Activated T-helper 1 cell treated with anti-CD3 and anti-CD28 coated beads, Interleukin-12 subunit alpha, Interleukin-12 subunit beta, Interleukin-2, Interleukin-4 antibody, amounts not matched to agents 30 ng/mL and 10 ng/mL and 1 ng/mL, durations not matched to agents 14 hours and 24 hours and 36 hours (primary cell): Measurements from ENCODE around the gene PPP1R13L. TPM values are rescaled to one million over a fixed set of nuclear protein-coding genes. Genes with fewer than 3 reads are reported as not detected.
"Not testable (repeated sequence)": the region's sequence is repeated elsewhere in the genome, so short reads cannot be mapped to it uniquely, and the experiment has no call there.

Experiments
- DNase-seq: peaks from one replicate; pipeline ENCODE4 v3.0.0; 2021; ENCODE audit warnings: low spot score
- H3K27ac Mint-ChIP-seq: one replicate; pipeline ENCODE4 v1.8.0; 2021; ENCODE audit warnings: mild to moderate bottlenecking, mixed read lengths
- H3K27me3 Mint-ChIP-seq: one replicate; pipeline ENCODE4 v1.8.0; 2022; ENCODE audit warnings: mild to moderate bottlenecking, moderate library complexity, mixed read lengths; ENCODE audit not compliant: insufficient read depth
- H3K36me3 Mint-ChIP-seq: one replicate; pipeline ENCODE4 v1.8.0; 2021; ENCODE audit warnings: low read depth, mixed read lengths
- H3K4me1 Mint-ChIP-seq: one replicate; pipeline ENCODE4 v1.8.0; 2021; ENCODE audit warnings: low read depth, mixed read lengths
- H3K4me3 Mint-ChIP-seq: one replicate; pipeline ENCODE4 v1.8.0; 2021; ENCODE audit warnings: mild to moderate bottlenecking, moderate library complexity, mixed read lengths
- H3K9me3 Mint-ChIP-seq: one replicate; pipeline ENCODE4 v1.8.0; 2021; ENCODE audit warnings: mixed read lengths
- intact Hi-C: fragments of 100-400 bp; cut with micrococcal nuclease; formaldehyde crosslinking; loops from one replicate; pipeline ENCODE4 v1.15.1; 2024
- total RNA-seq: library from RNA; stranded (reverse); gene quantifications from 2 replicates; pipeline ENCODE4 v1.2.3, GENCODE V29; 2022

PPP1R13L gene
- total RNA-seq, 1 donor from 2014 or later: 8.9 TPM

GRCh38 chr19:45414468-45414867 lies 9.6 kb upstream of the PPP1R13L start:
- intact Hi-C loops: no loop called here
- no peak overlapping the region for H3K4me3 Mint-ChIP-seq
- no peak overlapping the region for H3K27ac Mint-ChIP-seq
- no peaks in the 10 kb centered on the region for H3K9me3 Mint-ChIP-seq
- DNase-seq: no peak
- H3K36me3 Mint-ChIP-seq: peaks cover 42% of the 10 kb centered on the region
- peaks cover 1% of the 10 kb centered on the region for H3K27me3 Mint-ChIP-seq
- peaks cover 11% of the 10 kb centered on the region for H3K4me1 Mint-ChIP-seq

- H3K36me3 Mint-ChIP-seq: peaks cover 48% of the 10 kb centered on the region
Observed at GRCh38 chr19:45413497-45413896, 8.6 kb upstream of the PPP1R13L start.

GRCh38 chr19:45410330-45410729 lies 5.5 kb upstream of the PPP1R13L start:
- H3K27ac Mint-ChIP-seq, intact Hi-C loops, H3K4me3 Mint-ChIP-seq, H3K9me3 Mint-ChIP-seq, H3K27me3 Mint-ChIP-seq, DNase-seq: not testable (repeated sequence)
- H3K4me1 Mint-ChIP-seq: peaks cover 27% of the 10 kb centered on the region
- H3K36me3 Mint-ChIP-seq: peaks cover 40% of the 10 kb centered on the region

More at GRCh38 chr19:45413497-45413896, 8.6 kb upstream of the PPP1R13L start:
- Mint-ChIP-seq H3K27ac (no peak overlapping the region), H3K27me3 (peaks cover 1% of the 10 kb centered on the region), H3K9me3 (no peaks in the 10 kb centered on the region), H3K4me3 (no peak overlapping the region), H3K4me1 (peaks cover 8% of the 10 kb centered on the region)
- intact Hi-C loops: no loop called here
- no peak for DNase-seq

GRCh38 chr19:45409557-45409920 lies 4.7 kb upstream of the PPP1R13L start:
- Mint-ChIP-seq H3K4me3 (no peak overlapping the region), H3K9me3 (no peaks in the 10 kb centered on the region), H3K36me3 (peaks cover 38% of the 10 kb centered on the region), H3K27me3 (peaks cover 2% of the 10 kb centered on the region), H3K4me1 (peaks cover 35% of the 10 kb centered on the region), H3K27ac (no peak overlapping the region)
- intact Hi-C loops: loop anchor here (5.0 to 10.0 kb wide), 4 partner anchors 33 to 585 kb away; partner anchors contain the start of genes CCDC61, GEMIN7, PPP1R37 and ZNF296
- no peak for DNase-seq

- H3K4me1 Mint-ChIP-seq: peaks cover 41% of the 10 kb centered on the region
- H3K9me3 Mint-ChIP-seq: no peaks in the 10 kb centered on the region
- H3K36me3 Mint-ChIP-seq: peaks cover 33% of the 10 kb centered on the region
- peaks cover 4% of the 10 kb centered on the region for H3K27me3 Mint-ChIP-seq
- no peak for DNase-seq
- H3K27ac Mint-ChIP-seq: peak overlapping the region; percentile 41
- no peak overlapping the region for H3K4me3 Mint-ChIP-seq
- intact Hi-C loops: loop anchor here (5.0 to 10.0 kb wide), 4 partner anchors 33 to 586 kb away; partner anchors contain the start of genes CCDC61, GEMIN7, PPP1R37 and ZNF296
Observed at GRCh38 chr19:45408830-45409556, 4.1 kb upstream of the PPP1R13L start.

- no peak for DNase-seq
- intact Hi-C loops: loop anchor here (5.0 to 10.0 kb wide), 4 partner anchors 34 to 587 kb away; partner anchors contain the start of genes CCDC61, GEMIN7, PPP1R37 and ZNF296
- peaks cover 26% of the 10 kb centered on the region for H3K36me3 Mint-ChIP-seq
- no peak overlapping the region for H3K27ac Mint-ChIP-seq
- H3K4me1 Mint-ChIP-seq: peaks cover 49% of the 10 kb centered on the region
- peaks cover 7% of the 10 kb centered on the region for H3K27me3 Mint-ChIP-seq
- peak overlapping the region; percentile 98 for H3K4me3 Mint-ChIP-seq
- H3K9me3 Mint-ChIP-seq: no peaks in the 10 kb centered on the region
Observed at GRCh38 chr19:45408121-45408520, 3.3 kb upstream of the PPP1R13L start.

GRCh38 chr19:45407585-45407984 lies 2.7 kb upstream of the PPP1R13L start:
- H3K4me3 Mint-ChIP-seq: peak overlapping the region; percentile 98
- H3K4me1 Mint-ChIP-seq: peaks cover 53% of the 10 kb centered on the region
- H3K27me3 Mint-ChIP-seq: peaks cover 11% of the 10 kb centered on the region
- H3K27ac Mint-ChIP-seq, H3K9me3 Mint-ChIP-seq, DNase-seq: not testable (repeated sequence)
- H3K36me3 Mint-ChIP-seq: peaks cover 23% of the 10 kb centered on the region
- intact Hi-C loops: loop anchor here (2.0 to 10.0 kb wide), 5 partner anchors 35 to 587 kb away; partner anchors contain the start of genes CCDC61, GEMIN7, IRF2BP1 and PPP1R37

- H3K27ac Mint-ChIP-seq: no peak overlapping the region
- H3K4me1 Mint-ChIP-seq: peaks cover 53% of the 10 kb centered on the region
- H3K4me3 Mint-ChIP-seq: peak overlapping the region; percentile 98
- H3K9me3 Mint-ChIP-seq: no peaks in the 10 kb centered on the region
- no peak for DNase-seq
- intact Hi-C loops: loop anchor here (2.0 to 10.0 kb wide), 5 partner anchors 35 to 588 kb away; partner anchors contain the start of genes CCDC61, GEMIN7, IRF2BP1 and PPP1R37
- H3K27me3 Mint-ChIP-seq: peaks cover 12% of the 10 kb centered on the region
- H3K36me3 Mint-ChIP-seq: peaks cover 20% of the 10 kb centered on the region
Observed at GRCh38 chr19:45407091-45407375, 2.2 kb upstream of the PPP1R13L start.

- intact Hi-C loops: loop anchor here (1.0 to 10.0 kb wide), 10 partner anchors 17 to 588 kb away; partner anchors contain the start of genes BLOC1S3, CCDC61, ERCC1 and GEMIN7
- peaks cover 53% of the 10 kb centered on the region for H3K4me1 Mint-ChIP-seq
- H3K36me3 Mint-ChIP-seq: peaks cover 19% of the 10 kb centered on the region
- peak within 1 kb of the TSS; percentile 98 for H3K4me3 Mint-ChIP-seq
- no peaks in the 10 kb centered on the region for H3K9me3 Mint-ChIP-seq
- peak; percentile 77 for DNase-seq
- peaks cover 12% of the 10 kb centered on the region for H3K27me3 Mint-ChIP-seq
- peak within 1 kb of the TSS; percentile 90 for H3K27ac Mint-ChIP-seq
Observed at GRCh38 chr19:45406226-45407090, 1.6 kb upstream of the PPP1R13L start, which contains the start of gene POLR1G. Gene POLR1G, plus strand, starts transcription at chr19:45406644. Its CDS starts 53 bp downstream, at chr19:45406697.

- intact Hi-C loops: loop anchor here (1.0 to 10.0 kb wide), 14 partner anchors 18 to 589 kb away; partner anchors contain the start of genes BLOC1S3, CCDC61, CLASRP and ERCC1
- H3K4me1 Mint-ChIP-seq: peaks cover 53% of the 10 kb centered on the region
- H3K27me3 Mint-ChIP-seq: peaks cover 12% of the 10 kb centered on the region
- peak overlapping the region; percentile 98 for H3K4me3 Mint-ChIP-seq
- peak overlapping the region; percentile 90 for H3K27ac Mint-ChIP-seq
- peaks cover 17% of the 10 kb centered on the region for H3K36me3 Mint-ChIP-seq
- H3K9me3 Mint-ChIP-seq: no peaks in the 10 kb centered on the region
- peak; percentile 77 for DNase-seq
Observed at GRCh38 chr19:45405435-45406225, 761 bp upstream of the PPP1R13L start.

GRCh38 chr19:45403781-45404556 lies 900 bp downstream of the PPP1R13L start:
- peaks cover 14% of the 10 kb centered on the region for H3K27me3 Mint-ChIP-seq
- intact Hi-C loops: loop anchor here (10.0 kb wide), 1 partner anchor 591 kb away; the partner anchor contains the start of gene CCDC61
- H3K4me3 Mint-ChIP-seq: peak overlapping the region; percentile 98
- peaks cover 51% of the 10 kb centered on the region for H3K4me1 Mint-ChIP-seq
- H3K27ac Mint-ChIP-seq: no peak overlapping the region
- H3K9me3 Mint-ChIP-seq: no peaks in the 10 kb centered on the region
- DNase-seq: peak; percentile 61
- H3K36me3 Mint-ChIP-seq: peaks cover 12% of the 10 kb centered on the region
